ENCODE data around the gene TRIO. TPM values are rescaled to one million over a fixed set of nuclear protein-coding genes. Genes with fewer than 3 reads are reported as not detected.

TRIO gene
- total RNA-seq, 1 experiment from 2014 or later, result 99.8 TPM

- no peak overlapping the region for H3K27ac ChIP-seq (ENCODE audit: low read depth, low read length, poor library complexity, severe bottlenecking)
- H3K36me3 ChIP-seq (ENCODE audit: insufficient read depth, low read length, poor library complexity, severe bottlenecking), result peaks cover 9% of the 10 kb centered on the region
Observed at GRCh38 chr5:14396737-14397136, 253.6 kb downstream of the TRIO start.

DNA sequence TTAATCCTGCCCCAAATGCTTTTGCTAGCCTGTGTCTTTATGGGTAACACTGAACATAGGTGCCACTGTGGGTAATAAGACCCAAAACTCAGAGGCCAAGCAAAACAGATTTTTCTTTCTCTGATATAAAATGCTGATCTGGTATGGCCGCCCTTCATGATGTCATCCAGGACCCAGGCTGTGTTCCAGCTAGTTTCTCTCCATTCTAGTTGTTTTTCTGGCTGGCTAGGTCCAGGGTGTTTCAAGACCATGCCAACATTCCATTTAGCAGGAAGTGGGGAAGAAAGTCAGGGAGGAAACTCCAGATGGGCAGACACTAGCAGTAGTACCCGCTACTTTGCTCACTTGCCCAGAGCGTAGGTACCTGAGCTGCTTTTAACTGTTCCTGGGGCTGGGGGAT is 254.6 kb downstream of the TRIO start:
- Histone ChIP-seq H3K36me3 (ENCODE audit: insufficient read depth, low read length, poor library complexity, severe bottlenecking) (peaks cover 7% of the 10 kb centered on the region), H3K4me3 (ENCODE audit: low read depth, low read length, poor library complexity, severe bottlenecking) (no peak overlapping the region), H3K27ac (ENCODE audit: low read depth, low read length, poor library complexity, severe bottlenecking) (no peak overlapping the region), H3K9me3 (ENCODE audit: low read depth, low read length, poor library complexity, severe bottlenecking) (no peaks in the 10 kb centered on the region), H3K4me1 (ENCODE audit: insufficient read depth, low read length, poor library complexity, severe bottlenecking) (peaks cover 42% of the 10 kb centered on the region), H3K27me3 (replicated peaks; ENCODE audit: insufficient read depth, low read depth, low read length, poor library complexity) (no peaks in the 10 kb centered on the region)
- TF ChIP-seq, protein P1, sequence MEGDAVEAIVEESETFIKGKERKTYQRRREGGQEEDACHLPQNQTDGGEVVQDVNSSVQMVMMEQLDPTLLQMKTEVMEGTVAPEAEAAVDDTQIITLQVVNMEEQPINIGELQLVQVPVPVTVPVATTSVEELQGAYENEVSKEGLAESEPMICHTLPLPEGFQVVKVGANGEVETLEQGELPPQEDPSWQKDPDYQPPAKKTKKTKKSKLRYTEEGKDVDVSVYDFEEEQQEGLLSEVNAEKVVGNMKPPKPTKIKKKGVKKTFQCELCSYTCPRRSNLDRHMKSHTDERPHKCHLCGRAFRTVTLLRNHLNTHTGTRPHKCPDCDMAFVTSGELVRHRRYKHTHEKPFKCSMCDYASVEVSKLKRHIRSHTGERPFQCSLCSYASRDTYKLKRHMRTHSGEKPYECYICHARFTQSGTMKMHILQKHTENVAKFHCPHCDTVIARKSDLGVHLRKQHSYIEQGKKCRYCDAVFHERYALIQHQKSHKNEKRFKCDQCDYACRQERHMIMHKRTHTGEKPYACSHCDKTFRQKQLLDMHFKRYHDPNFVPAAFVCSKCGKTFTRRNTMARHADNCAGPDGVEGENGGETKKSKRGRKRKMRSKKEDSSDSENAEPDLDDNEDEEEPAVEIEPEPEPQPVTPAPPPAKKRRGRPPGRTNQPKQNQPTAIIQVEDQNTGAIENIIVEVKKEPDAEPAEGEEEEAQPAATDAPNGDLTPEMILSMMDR (conservative IDR thresholded peaks at IDR 0.05; ENCODE audit: low read depth, low read length), result no peak
- no peak for TF ChIP-seq EZH2 (IDR thresholded peaks at IDR 0.05; ENCODE audit: borderline replicate concordance, low read depth, low read length, poor library complexity, severe bottlenecking)
- CTCF ChIA-PET, result no interaction called here
- POLR2A ChIA-PET (ENCODE audit: low non-redundant PET), result no interaction called here
- DNase-seq (ENCODE audit: low spot score), result no peak
- BruUV-seq (replicated peaks), result no TSS peak
- intact Hi-C loops (cut with micrococcal nuclease; ENCODE audit: unreplicated experiment), result no loop called here

More at GRCh38 chr5:14396737-14397136, 253.6 kb downstream of the TRIO start:
- intact Hi-C loops (cut with micrococcal nuclease; ENCODE audit: unreplicated experiment), result no loop called here
- ChIA-PET POLR2A (ENCODE audit: low non-redundant PET) (no interaction called here), CTCF (interaction anchor here (1.1 kb wide), 1 partner anchor 252 kb away, joined by 3 read pairs; no protein-coding TSS in a partner anchor)
- no peaks in the 10 kb centered on the region for H3K9me3 ChIP-seq (ENCODE audit: low read depth, low read length, poor library complexity, severe bottlenecking)
- no peaks in the 10 kb centered on the region for H3K27me3 ChIP-seq (replicated peaks; ENCODE audit: insufficient read depth, low read depth, low read length, poor library complexity)
- no TSS peak for BruUV-seq (replicated peaks)
- DNase-seq (ENCODE audit: low spot score), result no peak
- H3K4me3 ChIP-seq (ENCODE audit: low read depth, low read length, poor library complexity, severe bottlenecking), result no peak overlapping the region
- TF ChIP-seq, protein P1 (conservative IDR thresholded peaks at IDR 0.05; ENCODE audit: low read depth, low read length), result no peak
- TF ChIP-seq EZH2 (IDR thresholded peaks at IDR 0.05; ENCODE audit: borderline replicate concordance, low read depth, low read length, poor library complexity, severe bottlenecking), result no peak
- H3K4me1 ChIP-seq (ENCODE audit: insufficient read depth, low read length, poor library complexity, severe bottlenecking), result peaks cover 42% of the 10 kb centered on the region

- Histone ChIP-seq H3K4me1 (ENCODE audit: insufficient read depth, low read length, poor library complexity, severe bottlenecking) (peaks cover 42% of the 10 kb centered on the region), H3K9me3 (ENCODE audit: low read depth, low read length, poor library complexity, severe bottlenecking) (no peaks in the 10 kb centered on the region), H3K27me3 (replicated peaks; ENCODE audit: insufficient read depth, low read depth, low read length, poor library complexity) (no peaks in the 10 kb centered on the region), H3K36me3 (ENCODE audit: insufficient read depth, low read length, poor library complexity, severe bottlenecking) (peaks cover 7% of the 10 kb centered on the region), H3K27ac (ENCODE audit: low read depth, low read length, poor library complexity, severe bottlenecking) (no peak overlapping the region), H3K4me3 (ENCODE audit: low read depth, low read length, poor library complexity, severe bottlenecking) (no peak overlapping the region)
- no TSS peak for BruUV-seq (replicated peaks)
- no peak for TF ChIP-seq EZH2 (IDR thresholded peaks at IDR 0.05; ENCODE audit: borderline replicate concordance, low read depth, low read length, poor library complexity, severe bottlenecking)
- TF ChIP-seq, protein P1 (conservative IDR thresholded peaks at IDR 0.05; ENCODE audit: low read depth, low read length), result peak; percentile 79
- ChIA-PET CTCF (no interaction called here), POLR2A (ENCODE audit: low non-redundant PET) (no interaction called here)
- intact Hi-C loops (cut with micrococcal nuclease; ENCODE audit: unreplicated experiment), result loop anchor here (1.0 kb wide), 1 partner anchor 249 kb away; no protein-coding TSS in a partner anchor
- peak; percentile 81 for DNase-seq (ENCODE audit: low spot score)
Observed at GRCh38 chr5:14399054-14399692, 256.0 kb downstream of the TRIO start.

Data from A673 (cell line).